Astrocyte of the hippocampus (primary cell): ENCODE measurements around the gene ZC3H18.

Source experiments
- DNase-seq: peaks from one replicate; pipeline ENCODE4 v3.0.0; 2011; ENCODE audit warnings: low read depth, low spot score

The ZC3H18 gene

DNA sequence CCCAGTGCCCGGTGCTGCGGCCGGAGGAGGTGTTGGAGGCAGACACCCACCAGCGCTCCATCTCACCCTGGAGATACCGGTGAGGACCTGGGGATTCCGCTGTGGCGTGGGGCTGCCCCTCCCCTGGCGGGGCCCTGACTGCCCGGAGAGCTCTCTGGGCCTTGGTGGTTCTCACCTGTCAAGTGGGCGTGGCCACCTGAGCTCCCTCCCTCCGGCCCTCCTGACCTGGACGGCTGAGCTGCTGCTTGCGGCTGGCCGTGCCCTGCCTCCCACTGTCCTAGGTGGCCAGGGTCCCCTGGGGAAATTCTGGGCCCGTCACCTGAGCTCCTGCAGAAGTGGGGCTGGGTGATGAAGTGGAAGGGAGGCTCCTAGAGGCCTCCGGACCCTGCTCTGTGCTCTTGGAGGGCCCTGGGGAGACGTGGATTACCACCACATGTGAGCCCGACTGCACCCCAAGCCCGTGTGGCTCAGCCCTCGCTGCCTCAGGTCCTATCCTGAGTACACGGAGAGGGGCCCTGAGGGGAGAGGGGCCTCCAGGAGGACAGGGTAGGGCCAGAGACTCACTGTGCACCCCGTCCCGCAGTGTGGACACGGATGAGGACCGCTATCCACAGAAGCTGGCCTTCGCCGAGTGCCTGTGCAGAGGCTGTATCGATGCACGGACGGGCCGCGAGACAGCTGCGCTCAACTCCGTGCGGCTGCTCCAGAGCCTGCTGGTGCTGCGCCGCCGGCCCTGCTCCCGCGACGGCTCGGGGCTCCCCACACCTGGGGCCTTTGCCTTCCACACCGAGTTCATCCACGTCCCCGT is 69.2 kb downstream of the ZC3H18 start:
- DNase-seq: no peak

- no peak for DNase-seq
Measured at GRCh38 chr16:88640039-88640495, 69.9 kb downstream of the ZC3H18 start.

- DNase-seq: no peak
Measured at GRCh38 chr16:88640498-88641247, 70.5 kb downstream of the ZC3H18 start.

- DNase-seq: no peak
Measured at GRCh38 chr16:88642881-88643643, 72.9 kb downstream of the ZC3H18 start.

GRCh38 chr16:88643644-88643932 is 73.4 kb downstream of the ZC3H18 start:
- no peak for DNase-seq

DNA sequence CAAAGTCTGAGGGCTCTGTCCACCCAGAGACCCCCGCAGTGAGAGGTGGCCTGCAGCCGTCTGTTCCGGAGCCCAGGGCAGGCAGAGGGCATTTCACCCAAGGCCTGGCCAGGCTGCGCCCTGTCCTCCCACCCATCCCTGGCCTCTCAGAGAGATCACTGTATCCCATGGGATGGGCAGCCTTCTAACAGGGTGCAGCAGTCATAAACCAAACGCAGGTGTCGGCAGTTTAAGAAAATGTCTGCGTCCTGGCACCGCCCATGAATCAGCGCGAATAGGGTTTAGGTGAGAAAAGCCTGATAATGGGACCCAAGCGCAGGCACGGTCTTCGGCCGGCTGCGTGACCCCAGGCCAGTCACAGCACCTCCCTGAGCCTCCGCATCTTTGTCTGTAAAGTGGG is 75.3 kb downstream of the ZC3H18 start:
- no peak for DNase-seq

DNA sequence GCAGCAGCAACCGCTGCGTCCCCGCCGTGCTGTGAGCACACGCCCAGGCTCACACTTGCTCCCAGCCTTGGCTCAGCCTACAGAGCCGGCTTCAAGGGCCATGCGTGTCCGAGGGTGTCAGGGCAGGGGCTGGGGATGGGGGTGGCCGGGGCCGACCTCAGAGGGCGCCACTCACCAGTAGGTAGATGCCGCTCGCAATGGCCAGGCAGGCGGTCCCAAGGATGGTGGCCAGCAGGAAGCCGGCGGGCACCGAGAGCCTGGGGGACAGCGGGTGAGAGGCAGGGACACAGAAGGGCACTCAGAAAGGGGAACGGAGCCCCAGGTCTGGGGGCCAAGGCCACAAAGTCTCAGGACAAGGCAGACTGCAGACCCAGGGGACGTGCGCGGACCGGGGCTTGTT is 75.7 kb downstream of the ZC3H18 start:
- no peak for DNase-seq

DNA sequence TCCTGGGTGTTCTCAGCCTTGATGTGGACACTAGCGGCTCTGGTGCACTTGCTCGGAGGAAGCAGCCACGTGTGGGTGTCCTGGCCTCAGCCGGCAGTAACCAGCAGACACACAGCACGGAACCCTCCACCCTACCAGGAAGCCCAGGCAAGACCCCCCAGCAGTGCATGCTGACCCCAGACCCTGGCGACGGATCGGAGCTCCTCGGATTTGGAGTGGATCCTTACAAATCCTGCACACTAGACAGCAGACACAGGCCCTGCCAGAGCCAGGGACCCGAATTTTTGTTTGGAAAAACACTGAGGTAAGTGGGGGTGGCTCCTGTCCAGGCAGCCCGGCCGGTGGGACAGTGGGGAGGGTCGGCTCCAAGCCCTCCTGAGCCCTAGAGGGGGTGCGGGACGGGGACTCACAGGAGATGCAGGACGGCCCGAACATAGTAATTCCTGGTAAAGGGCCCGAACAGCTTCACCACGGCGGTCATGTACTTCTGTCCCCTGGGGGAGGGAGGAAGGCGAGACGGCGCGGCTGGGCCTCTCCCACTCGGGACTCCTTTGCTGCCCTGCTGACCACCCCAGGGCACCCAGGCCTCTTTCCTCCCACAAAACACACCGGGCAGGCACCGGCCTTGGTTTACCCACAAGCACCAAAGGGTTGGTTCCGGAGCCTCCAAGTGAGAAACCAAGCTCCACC is 76.3 kb downstream of the ZC3H18 start:
- no peak for DNase-seq

- DNase-seq: no peak
Measured at GRCh38 chr16:88647178-88648070, 77.2 kb downstream of the ZC3H18 start.

GRCh38 chr16:88649195-88649923 is 79.2 kb downstream of the ZC3H18 start:
- no peak for DNase-seq

- DNase-seq: peak; percentile 53
Measured at GRCh38 chr16:88649924-88650748, 79.9 kb downstream of the ZC3H18 start.

GRCh38 chr16:88650749-88651275 is 80.6 kb downstream of the ZC3H18 start, which contains the start of gene CYBA:
CYBA (minus strand) TSS chr16:88651053; CDS start chr16:88651013, 40 bp downstream.
- peak; percentile 76 for DNase-seq

- peak; percentile 25 for DNase-seq
Measured at GRCh38 chr16:88651276-88651988, 81.2 kb downstream of the ZC3H18 start.

DNA sequence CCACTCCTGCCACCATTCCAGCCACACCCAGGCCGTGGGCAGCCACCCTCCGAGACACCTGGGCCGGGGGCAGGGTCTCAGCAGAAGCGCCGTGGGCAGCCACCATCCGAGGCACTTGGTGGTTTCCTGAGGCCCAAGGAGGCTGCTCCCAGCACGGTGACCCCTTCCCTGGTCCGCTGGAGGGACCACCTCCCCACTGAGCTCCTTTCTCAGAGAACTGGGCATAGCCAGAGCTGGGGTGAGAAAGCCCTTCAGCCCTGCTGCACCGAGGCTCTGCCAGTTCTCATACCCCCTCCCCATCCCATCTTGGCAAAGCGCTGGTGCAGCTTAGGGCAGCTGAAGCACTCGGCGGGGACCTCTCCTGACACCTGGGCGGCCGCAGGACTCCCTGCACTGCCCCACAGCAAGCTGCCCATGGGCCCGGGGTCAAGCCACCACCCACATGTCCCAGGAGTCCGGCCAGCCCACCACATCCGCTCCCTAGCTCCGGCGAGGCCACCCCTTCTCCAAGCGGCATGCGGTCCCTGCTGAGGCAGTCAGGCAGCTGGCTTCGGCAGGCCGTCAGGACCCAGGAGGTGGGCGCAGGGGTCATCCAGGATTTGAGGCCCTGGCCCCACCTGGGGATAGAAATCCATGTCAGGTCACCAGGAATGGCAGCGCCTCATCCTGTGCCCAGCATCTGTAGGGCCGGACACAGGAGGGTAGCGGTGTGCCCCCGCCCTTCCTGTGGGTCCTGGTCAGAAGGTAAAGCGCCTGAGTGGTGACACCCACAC is 82.0 kb downstream of the ZC3H18 start:
- no peak for DNase-seq

- no peak for DNase-seq
Measured at GRCh38 chr16:88652762-88653063, 82.5 kb downstream of the ZC3H18 start.

- DNase-seq: no peak
Measured at GRCh38 chr16:88653101-88653500, 82.9 kb downstream of the ZC3H18 start.

GRCh38 chr16:88653596-88654362 is 83.6 kb downstream of the ZC3H18 start:
- no peak for DNase-seq
